ENCODE data around the gene SFMBT1. TPM values are rescaled to one million over a fixed set of nuclear protein-coding genes. Genes with fewer than 3 reads are reported as not detected.

SFMBT1 gene
- polyA plus RNA-seq, 1 of the 3 experiments (the other 2 are of a cell fraction) = 0.72 TPM

DNA sequence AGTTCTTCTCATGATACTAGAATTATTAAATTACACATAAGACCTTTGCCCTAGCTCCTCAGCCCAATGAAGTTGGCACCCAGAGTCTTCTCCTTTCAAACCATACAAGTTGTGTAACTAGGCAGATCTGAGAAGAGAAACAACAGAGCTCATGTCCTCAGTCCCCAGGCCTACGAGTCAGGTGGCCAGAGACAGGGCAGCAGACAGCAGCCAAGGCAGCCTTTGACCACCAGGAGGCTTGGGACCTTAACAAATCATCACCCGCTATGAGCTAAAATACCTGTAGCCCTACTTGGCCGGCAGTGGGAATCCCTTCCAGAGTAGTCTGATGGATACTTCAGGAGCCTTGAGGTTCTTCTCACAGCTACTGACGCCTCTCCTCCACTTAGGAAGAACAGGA, 166.8 kb downstream of the SFMBT1 start (continued):
- TF ChIP-seq, protein P1, sequence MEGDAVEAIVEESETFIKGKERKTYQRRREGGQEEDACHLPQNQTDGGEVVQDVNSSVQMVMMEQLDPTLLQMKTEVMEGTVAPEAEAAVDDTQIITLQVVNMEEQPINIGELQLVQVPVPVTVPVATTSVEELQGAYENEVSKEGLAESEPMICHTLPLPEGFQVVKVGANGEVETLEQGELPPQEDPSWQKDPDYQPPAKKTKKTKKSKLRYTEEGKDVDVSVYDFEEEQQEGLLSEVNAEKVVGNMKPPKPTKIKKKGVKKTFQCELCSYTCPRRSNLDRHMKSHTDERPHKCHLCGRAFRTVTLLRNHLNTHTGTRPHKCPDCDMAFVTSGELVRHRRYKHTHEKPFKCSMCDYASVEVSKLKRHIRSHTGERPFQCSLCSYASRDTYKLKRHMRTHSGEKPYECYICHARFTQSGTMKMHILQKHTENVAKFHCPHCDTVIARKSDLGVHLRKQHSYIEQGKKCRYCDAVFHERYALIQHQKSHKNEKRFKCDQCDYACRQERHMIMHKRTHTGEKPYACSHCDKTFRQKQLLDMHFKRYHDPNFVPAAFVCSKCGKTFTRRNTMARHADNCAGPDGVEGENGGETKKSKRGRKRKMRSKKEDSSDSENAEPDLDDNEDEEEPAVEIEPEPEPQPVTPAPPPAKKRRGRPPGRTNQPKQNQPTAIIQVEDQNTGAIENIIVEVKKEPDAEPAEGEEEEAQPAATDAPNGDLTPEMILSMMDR (IDR thresholded peaks at IDR 0.05) = no peak
- TF ChIP-seq, protein P2, sequence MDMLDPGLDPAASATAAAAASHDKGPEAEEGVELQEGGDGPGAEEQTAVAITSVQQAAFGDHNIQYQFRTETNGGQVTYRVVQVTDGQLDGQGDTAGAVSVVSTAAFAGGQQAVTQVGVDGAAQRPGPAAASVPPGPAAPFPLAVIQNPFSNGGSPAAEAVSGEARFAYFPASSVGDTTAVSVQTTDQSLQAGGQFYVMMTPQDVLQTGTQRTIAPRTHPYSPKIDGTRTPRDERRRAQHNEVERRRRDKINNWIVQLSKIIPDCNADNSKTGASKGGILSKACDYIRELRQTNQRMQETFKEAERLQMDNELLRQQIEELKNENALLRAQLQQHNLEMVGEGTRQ (IDR thresholded peaks at IDR 0.05; ENCODE audit: borderline replicate concordance, low read depth, low read length) = no peak
- TF ChIP-seq CHD2 (IDR thresholded peaks at IDR 0.05; ENCODE audit: low read length, partially characterized antibody) (no peak), FOXJ3 (CRISPR knock-in tag; IDR thresholded peaks at IDR 0.05) (no peak), RAD21 (IDR thresholded peaks at IDR 0.05; ENCODE audit: low read length) (no peak), MEF2A (IDR thresholded peaks at IDR 0.05; ENCODE audit: borderline replicate concordance, low read depth) (no peak), TCF12 (IDR thresholded peaks at IDR 0.05) (no peak), TAF1 (IDR thresholded peaks at IDR 0.05; ENCODE audit: borderline replicate concordance, low read depth, low read length) (no peak)
- TF ChIP-seq, protein P3, sequence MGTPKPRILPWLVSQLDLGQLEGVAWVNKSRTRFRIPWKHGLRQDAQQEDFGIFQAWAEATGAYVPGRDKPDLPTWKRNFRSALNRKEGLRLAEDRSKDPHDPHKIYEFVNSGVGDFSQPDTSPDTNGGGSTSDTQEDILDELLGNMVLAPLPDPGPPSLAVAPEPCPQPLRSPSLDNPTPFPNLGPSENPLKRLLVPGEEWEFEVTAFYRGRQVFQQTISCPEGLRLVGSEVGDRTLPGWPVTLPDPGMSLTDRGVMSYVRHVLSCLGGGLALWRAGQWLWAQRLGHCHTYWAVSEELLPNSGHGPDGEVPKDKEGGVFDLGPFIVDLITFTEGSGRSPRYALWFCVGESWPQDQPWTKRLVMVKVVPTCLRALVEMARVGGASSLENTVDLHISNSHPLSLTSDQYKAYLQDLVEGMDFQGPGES (IDR thresholded peaks at IDR 0.05; ENCODE audit: low read depth, low read length) = no peak
- TF ChIP-seq, protein P4, sequence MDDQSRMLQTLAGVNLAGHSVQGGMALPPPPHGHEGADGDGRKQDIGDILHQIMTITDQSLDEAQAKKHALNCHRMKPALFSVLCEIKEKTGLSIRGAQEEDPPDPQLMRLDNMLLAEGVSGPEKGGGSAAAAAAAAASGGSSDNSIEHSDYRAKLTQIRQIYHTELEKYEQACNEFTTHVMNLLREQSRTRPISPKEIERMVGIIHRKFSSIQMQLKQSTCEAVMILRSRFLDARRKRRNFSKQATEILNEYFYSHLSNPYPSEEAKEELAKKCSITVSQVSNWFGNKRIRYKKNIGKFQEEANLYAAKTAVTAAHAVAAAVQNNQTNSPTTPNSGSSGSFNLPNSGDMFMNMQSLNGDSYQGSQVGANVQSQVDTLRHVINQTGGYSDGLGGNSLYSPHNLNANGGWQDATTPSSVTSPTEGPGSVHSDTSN (IDR thresholded peaks at IDR 0.05) = no peak

DNA sequence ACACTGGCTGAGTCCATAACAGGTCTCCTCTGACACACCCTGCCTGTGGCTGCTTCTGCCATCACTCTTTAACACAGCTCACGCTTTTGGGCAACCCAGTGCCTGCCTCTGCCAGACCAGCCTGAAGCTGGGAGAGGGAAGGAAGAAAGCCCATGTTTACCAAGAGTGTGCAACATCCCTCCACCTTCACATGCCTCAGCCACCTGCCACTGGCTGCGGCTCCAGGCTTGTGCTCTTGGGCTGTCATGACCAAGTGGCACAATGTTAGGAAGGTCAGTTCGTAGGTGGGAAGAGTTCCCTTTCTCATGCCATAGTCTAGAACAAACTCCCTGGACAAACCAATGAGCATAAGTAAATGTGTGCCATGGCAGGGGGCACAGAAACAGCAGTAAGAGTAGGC, 168.8 kb downstream of the SFMBT1 start:
- Histone ChIP-seq H3F3A (replicated peaks; ENCODE audit: insufficient read depth) (no peaks in the 10 kb centered on the region), H3K27me3 (ENCODE audit: insufficient read depth) (no peaks in the 10 kb centered on the region), H3K4me1 (ENCODE audit: control insufficient read depth in 1 of 2, insufficient read depth in 2 of 2, low read depth in 1 of 2, low read length in 1 of 2) (peaks cover 0 to 6% of the 10 kb centered on the region in 2 experiments; a peak in 1 of 4 replicates), H4K20me1 (ENCODE audit: insufficient read depth) (0 out of 2 replicates have a peak, but pooled peaks cover 4% of the 10 kb centered on the region), H3K27ac (ENCODE audit: low read depth in 2 of 2, low read length in 1 of 2) (no peak overlapping the region), H3K4me3 (ENCODE audit: low read depth in 2 of 2, low read length in 1 of 2) (no peak overlapping the region), H3K9me3 (no peaks in the 10 kb centered on the region), H3K9ac (no peak overlapping the region), H3K79me2 (ENCODE audit: insufficient read depth) (no peaks in the 10 kb centered on the region), H3K9me2 (no peaks in the 10 kb centered on the region), H3K36me3 (replicated peaks in 1 of 2; ENCODE audit: control insufficient read depth in 1 of 2, insufficient read depth in 2 of 2, low read length in 1 of 2) (peaks cover 0 to 5% of the 10 kb centered on the region in 2 experiments), H2AFZ (ENCODE audit: low read depth) (no peak overlapping the region), H3K4me2 (no peak overlapping the region)
- POLR2A ChIA-PET = no interaction called here
- TF ChIP-seq, protein P5, sequence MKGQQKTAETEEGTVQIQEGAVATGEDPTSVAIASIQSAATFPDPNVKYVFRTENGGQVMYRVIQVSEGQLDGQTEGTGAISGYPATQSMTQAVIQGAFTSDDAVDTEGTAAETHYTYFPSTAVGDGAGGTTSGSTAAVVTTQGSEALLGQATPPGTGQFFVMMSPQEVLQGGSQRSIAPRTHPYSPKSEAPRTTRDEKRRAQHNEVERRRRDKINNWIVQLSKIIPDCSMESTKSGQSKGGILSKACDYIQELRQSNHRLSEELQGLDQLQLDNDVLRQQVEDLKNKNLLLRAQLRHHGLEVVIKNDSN (IDR thresholded peaks at IDR 0.05; ENCODE audit: borderline replicate concordance, low read depth) = no peak
- TF ChIP-seq RCOR1 (IDR thresholded peaks at IDR 0.05; ENCODE audit: low read length) (no peak), FOSL2 (IDR thresholded peaks at IDR 0.05; ENCODE audit: borderline replicate concordance, low read depth) (no peak), EZH2phosphoT487 (IDR thresholded peaks at IDR 0.05; ENCODE audit: borderline replicate concordance, low read depth) (no peak), CHD2 (IDR thresholded peaks at IDR 0.05; ENCODE audit: low read length, partially characterized antibody) (no peak), JUND (IDR thresholded peaks at IDR 0.05) (no peak), TAF1 (IDR thresholded peaks at IDR 0.05; ENCODE audit: borderline replicate concordance, low read depth, low read length) (no peak), GABPA (IDR thresholded peaks at IDR 0.05; ENCODE audit: low read depth) (no peak), ELF1 (IDR thresholded peaks at IDR 0.05) (no peak)
- TF ChIP-seq, protein P6, sequence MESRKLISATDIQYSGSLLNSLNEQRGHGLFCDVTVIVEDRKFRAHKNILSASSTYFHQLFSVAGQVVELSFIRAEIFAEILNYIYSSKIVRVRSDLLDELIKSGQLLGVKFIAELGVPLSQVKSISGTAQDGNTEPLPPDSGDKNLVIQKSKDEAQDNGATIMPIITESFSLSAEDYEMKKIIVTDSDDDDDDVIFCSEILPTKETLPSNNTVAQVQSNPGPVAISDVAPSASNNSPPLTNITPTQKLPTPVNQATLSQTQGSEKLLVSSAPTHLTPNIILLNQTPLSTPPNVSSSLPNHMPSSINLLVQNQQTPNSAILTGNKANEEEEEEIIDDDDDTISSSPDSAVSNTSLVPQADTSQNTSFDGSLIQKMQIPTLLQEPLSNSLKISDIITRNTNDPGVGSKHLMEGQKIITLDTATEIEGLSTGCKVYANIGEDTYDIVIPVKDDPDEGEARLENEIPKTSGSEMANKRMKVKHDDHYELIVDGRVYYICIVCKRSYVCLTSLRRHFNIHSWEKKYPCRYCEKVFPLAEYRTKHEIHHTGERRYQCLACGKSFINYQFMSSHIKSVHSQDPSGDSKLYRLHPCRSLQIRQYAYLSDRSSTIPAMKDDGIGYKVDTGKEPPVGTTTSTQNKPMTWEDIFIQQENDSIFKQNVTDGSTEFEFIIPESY (IDR thresholded peaks at IDR 0.05; ENCODE audit: borderline replicate concordance, low read depth) = no peak
- TF ChIP-seq, protein P2 (IDR thresholded peaks at IDR 0.05; ENCODE audit: borderline replicate concordance, low read depth, low read length) = no peak
- TF ChIP-seq, protein P7, sequence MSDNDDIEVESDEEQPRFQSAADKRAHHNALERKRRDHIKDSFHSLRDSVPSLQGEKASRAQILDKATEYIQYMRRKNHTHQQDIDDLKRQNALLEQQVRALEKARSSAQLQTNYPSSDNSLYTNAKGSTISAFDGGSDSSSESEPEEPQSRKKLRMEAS (IDR thresholded peaks at IDR 0.05; ENCODE audit: low read depth) = no peak
- TF ChIP-seq, protein P3 (IDR thresholded peaks at IDR 0.05; ENCODE audit: low read depth, low read length) = no peak
- CTCF ChIA-PET = no interaction called here
- 96% methylated on average over 3 of the region's 3 CpGs for WGBS (ENCODE audit: low lambda C conversion rate)
- no peak for DNase-seq
